Occipital lobe (tissue), 2 donors: ENCODE results near the gene NXPE2. TPM values are rescaled to one million over a fixed set of nuclear protein-coding genes. Genes with fewer than 3 reads are reported as not detected.
"Not testable (repeated sequence)": the region's sequence is repeated elsewhere in the genome, so short reads cannot be mapped to it uniquely, and the experiment has no call there.

Source experiments
- DNase-seq: peaks from one replicate; lab custom pipeline; 2025; lab: John Stamatoyannopoulos, UW
- total RNA-seq: library from RNA; depleted of rRNA; stranded (reverse); fragments of >200 nt; gene quantifications from one replicate; pipeline ENCODE4 v1.2.3, GENCODE V29; 2014

NXPE2 gene
- total RNA-seq: 0.78 TPM

- no peak for DNase-seq
These were observed at the start of gene NXPE2 for GRCh38 chr11:114678125-114679036. TSS of gene NXPE2 (plus strand) at chr11:114678527. CDS start at chr11:114678576, 49 bp downstream.

GRCh38 chr11:114631445-114631965, 46.8 kb upstream of the NXPE2 start:
- DNase-seq: not testable (repeated sequence)

- DNase-seq: not testable (repeated sequence)
These were observed 38.9 kb upstream of the NXPE2 start for GRCh38 chr11:114639440-114639839.

GRCh38 chr11:114650661-114651060, 27.7 kb upstream of the NXPE2 start:
- no peak for DNase-seq

- no peak for DNase-seq
These were observed 27.1 kb upstream of the NXPE2 start for GRCh38 chr11:114651145-114651718.

- no peak for DNase-seq
These were observed 25.2 kb upstream of the NXPE2 start for GRCh38 chr11:114653148-114653547.

GRCh38 chr11:114664641-114665040, 13.7 kb upstream of the NXPE2 start:
- DNase-seq: no peak

GRCh38 chr11:114666760-114667159, 11.6 kb upstream of the NXPE2 start:
- DNase-seq: no peak

GRCh38 chr11:114668109-114668508, 10.2 kb upstream of the NXPE2 start:
- no peak for DNase-seq

- DNase-seq: no peak
These were observed 4.7 kb upstream of the NXPE2 start for GRCh38 chr11:114673661-114674060.

GRCh38 chr11:114679505-114679904, 1.2 kb downstream of the NXPE2 start:
- no peak for DNase-seq

- DNase-seq: no peak
These were observed 4.7 kb downstream of the NXPE2 start for GRCh38 chr11:114683007-114683406.

GRCh38 chr11:114684636-114685035, 6.3 kb downstream of the NXPE2 start:
- DNase-seq: no peak

- no peak for DNase-seq
These were observed 6.8 kb downstream of the NXPE2 start for GRCh38 chr11:114685097-114685496.

- DNase-seq: no peak
These were observed 27.1 kb downstream of the NXPE2 start for GRCh38 chr11:114705280-114706024.

- DNase-seq: no peak
These were observed 31.6 kb downstream of the NXPE2 start for GRCh38 chr11:114709960-114710359.

- no peak for DNase-seq
These were observed 35.4 kb downstream of the NXPE2 start for GRCh38 chr11:114713756-114714155.

GRCh38 chr11:114719562-114719961, 41.2 kb downstream of the NXPE2 start:
- no peak for DNase-seq

- no peak for DNase-seq
These were observed 46.7 kb downstream of the NXPE2 start for GRCh38 chr11:114724916-114725524.

- DNase-seq: no peak
These were observed 47.3 kb downstream of the NXPE2 start for GRCh38 chr11:114725623-114726022.

- no peak for DNase-seq
These were observed 58.5 kb downstream of the NXPE2 start for GRCh38 chr11:114736806-114737205.
